Suprapubic skin (tissue), 4 donors: ENCODE results near the gene ALKBH1. TPM values are rescaled to one million over a fixed set of nuclear protein-coding genes. Genes with fewer than 3 reads are reported as not detected.

Experiments
- DNase-seq, 2 donors: peaks; one replicate each; pipeline ENCODE4 v3.0.0-alpha.2; 2019; ENCODE audit warnings: low spot score in 2 of 2
- H3K27ac ChIP-seq: fragments of 200-600 bp; sonication (generic); one replicate; pipeline ENCODE4 v1.5.1; 2019
- H3K27me3 ChIP-seq: fragments of 200-600 bp; sonication (generic); one replicate; pipeline ENCODE4 v1.5.1; 2019
- H3K36me3 ChIP-seq: fragments of 200-600 bp; sonication (generic); one replicate; pipeline ENCODE4 v1.5.1; 2019
- H3K4me1 ChIP-seq: fragments of 200-600 bp; sonication (generic); one replicate; pipeline ENCODE4 v1.5.1; 2019
- H3K4me3 ChIP-seq: fragments of 200-600 bp; sonication (generic); one replicate; pipeline ENCODE4 v1.5.1; 2019; ENCODE audit warnings: mild to moderate bottlenecking
- H3K9me3 ChIP-seq: fragments of 200-600 bp; sonication (generic); one replicate; pipeline ENCODE4 v1.5.1; 2019
- EP300 ChIP-seq: sonication (generic); formaldehyde crosslinking; IDR thresholded peaks from one replicate; pipeline ENCODE4 v1.6.1; 2017; ENCODE audit warnings: antibody characterized with exemption
- POLR2A ChIP-seq, 2 donors: fragments of 450-650 bp; IDR thresholded peaks; one replicate each; pipeline ENCODE4 v1.6.1; 2017; ENCODE audit warnings: antibody characterized with exemption in 2 of 2, mild to moderate bottlenecking in 2 of 2, moderate library complexity in 2 of 2
- POLR2AphosphoS5 ChIP-seq, 3 donors: sonication (generic); formaldehyde crosslinking; IDR thresholded peaks; one replicate each; pipeline ENCODE4 v1.6.1; 2017; ENCODE audit warnings: antibody characterized with exemption in 3 of 3
- WGBS: methylation state at CpG from one replicate; pipeline ENCODE4 v1.1.5; 2018; 5-methylcytosine and 5-hydroxymethylcytosine counted together
- total RNA-seq, 4 donors: library from RNA; depleted of rRNA; stranded (reverse); fragments of >200 nt; gene quantifications; one replicate each; pipeline ENCODE4 v1.1.0, GENCODE V29; 2016
- TF ChIP-seq, protein P1 (sequence below), 2 donors: fragments of 200-600 bp in 1 of 2; fragments of 450-650 bp in 1 of 2; sonication (generic) in 1 of 2; IDR thresholded peaks; one replicate each; pipeline ENCODE4 v1.5.1; 2016 to 2019; ENCODE audit warnings: antibody characterized with exemption in 2 of 2, mild to moderate bottlenecking in 1 of 2, moderate library complexity in 1 of 2

Gene ALKBH1
- total RNA-seq, 4 donors from 2014 or later: 6.4 to 13.4 (median 7.3) TPM

DNA sequence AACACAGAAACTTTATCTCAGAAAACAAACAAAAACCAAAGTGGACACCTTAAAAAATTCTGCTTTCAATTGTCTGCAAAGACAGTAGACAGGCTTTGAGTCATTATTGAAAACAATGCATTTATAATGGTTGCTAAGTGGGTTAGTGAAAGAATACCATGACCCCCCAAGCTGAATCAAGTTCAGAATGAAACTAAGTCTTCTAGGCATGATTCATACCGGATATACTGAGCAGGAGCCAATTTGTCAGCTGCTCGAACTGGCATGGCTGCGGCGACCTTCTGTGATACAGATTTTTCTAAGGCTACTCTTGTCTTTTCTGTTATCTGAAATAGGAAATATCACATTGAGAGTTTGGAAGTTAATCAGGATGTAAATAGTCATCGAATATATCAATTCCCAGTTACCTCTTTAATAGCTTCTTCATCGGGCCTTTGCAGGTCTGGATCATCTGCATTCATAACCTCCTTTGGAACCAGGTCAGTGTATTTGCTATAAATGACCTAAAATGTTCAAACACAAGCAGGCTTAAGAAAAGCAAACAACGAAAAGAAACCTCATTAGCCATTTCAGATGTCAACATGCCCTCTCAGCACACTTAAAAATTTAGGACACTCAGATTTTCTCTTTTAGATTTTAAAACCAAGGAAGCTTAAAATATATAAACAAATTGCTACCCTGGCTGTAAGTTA, 30.9 kb upstream of the ALKBH1 start:
- WGBS: 84% methylated on average over 7 of the region's 7 CpGs
- no peaks in the 10 kb centered on the region for H3K9me3 ChIP-seq
- H3K27ac ChIP-seq: no peak overlapping the region
- no peaks in the 10 kb centered on the region for H3K4me1 ChIP-seq
- TF ChIP-seq POLR2AphosphoS5 (IDR thresholded peaks at IDR 0.05) (no peak), EP300 (no peak), POLR2A (IDR thresholded peaks at IDR 0.05) (no peak)
- TF ChIP-seq, protein P1, sequence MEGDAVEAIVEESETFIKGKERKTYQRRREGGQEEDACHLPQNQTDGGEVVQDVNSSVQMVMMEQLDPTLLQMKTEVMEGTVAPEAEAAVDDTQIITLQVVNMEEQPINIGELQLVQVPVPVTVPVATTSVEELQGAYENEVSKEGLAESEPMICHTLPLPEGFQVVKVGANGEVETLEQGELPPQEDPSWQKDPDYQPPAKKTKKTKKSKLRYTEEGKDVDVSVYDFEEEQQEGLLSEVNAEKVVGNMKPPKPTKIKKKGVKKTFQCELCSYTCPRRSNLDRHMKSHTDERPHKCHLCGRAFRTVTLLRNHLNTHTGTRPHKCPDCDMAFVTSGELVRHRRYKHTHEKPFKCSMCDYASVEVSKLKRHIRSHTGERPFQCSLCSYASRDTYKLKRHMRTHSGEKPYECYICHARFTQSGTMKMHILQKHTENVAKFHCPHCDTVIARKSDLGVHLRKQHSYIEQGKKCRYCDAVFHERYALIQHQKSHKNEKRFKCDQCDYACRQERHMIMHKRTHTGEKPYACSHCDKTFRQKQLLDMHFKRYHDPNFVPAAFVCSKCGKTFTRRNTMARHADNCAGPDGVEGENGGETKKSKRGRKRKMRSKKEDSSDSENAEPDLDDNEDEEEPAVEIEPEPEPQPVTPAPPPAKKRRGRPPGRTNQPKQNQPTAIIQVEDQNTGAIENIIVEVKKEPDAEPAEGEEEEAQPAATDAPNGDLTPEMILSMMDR (IDR thresholded peaks at IDR 0.05): no peak
- H3K4me3 ChIP-seq: no peak overlapping the region
- DNase-seq: no peak
- H3K36me3 ChIP-seq: peaks cover 60% of the 10 kb centered on the region
- no peaks in the 10 kb centered on the region for H3K27me3 ChIP-seq

DNA sequence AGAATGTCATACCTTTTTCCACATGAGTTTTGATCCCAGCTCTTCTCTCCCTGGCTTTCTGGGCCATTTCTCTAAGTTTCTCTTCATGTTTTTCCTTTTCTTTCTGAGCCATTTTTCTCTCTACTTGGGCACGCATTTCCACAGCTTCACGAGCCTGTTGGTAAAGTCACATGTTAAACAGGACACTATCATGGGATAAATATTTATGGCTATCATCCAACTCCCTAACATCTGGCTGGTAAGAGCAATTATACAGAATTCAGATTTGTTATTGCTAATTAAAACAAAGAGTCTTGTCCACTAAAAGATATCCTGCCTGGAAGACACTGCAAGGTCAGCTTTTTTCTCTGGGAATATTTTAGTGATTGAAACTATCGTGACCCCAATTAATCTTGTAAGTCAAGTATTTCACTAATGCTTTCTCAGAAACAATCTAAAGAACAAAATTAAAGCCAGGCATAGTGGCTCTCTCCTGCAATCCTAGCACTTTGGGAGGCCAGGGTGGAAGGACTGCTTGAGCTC, 23.2 kb upstream of the ALKBH1 start:
- no peak overlapping the region for H3K4me3 ChIP-seq
- H3K36me3 ChIP-seq: peaks cover 100% of the 10 kb centered on the region
- no peaks in the 10 kb centered on the region for H3K4me1 ChIP-seq
- H3K27ac ChIP-seq: no peak overlapping the region
- WGBS: 77% methylated on average over 3 of the region's 3 CpGs
- H3K9me3 ChIP-seq: no peaks in the 10 kb centered on the region
- H3K27me3 ChIP-seq: no peaks in the 10 kb centered on the region
- no peak for TF ChIP-seq EP300
- TF ChIP-seq, protein P1 (IDR thresholded peaks at IDR 0.05): no peak
- TF ChIP-seq POLR2AphosphoS5 (IDR thresholded peaks at IDR 0.05): no peak
- no peak for TF ChIP-seq POLR2A (IDR thresholded peaks at IDR 0.05)
- DNase-seq: no peak

DNA sequence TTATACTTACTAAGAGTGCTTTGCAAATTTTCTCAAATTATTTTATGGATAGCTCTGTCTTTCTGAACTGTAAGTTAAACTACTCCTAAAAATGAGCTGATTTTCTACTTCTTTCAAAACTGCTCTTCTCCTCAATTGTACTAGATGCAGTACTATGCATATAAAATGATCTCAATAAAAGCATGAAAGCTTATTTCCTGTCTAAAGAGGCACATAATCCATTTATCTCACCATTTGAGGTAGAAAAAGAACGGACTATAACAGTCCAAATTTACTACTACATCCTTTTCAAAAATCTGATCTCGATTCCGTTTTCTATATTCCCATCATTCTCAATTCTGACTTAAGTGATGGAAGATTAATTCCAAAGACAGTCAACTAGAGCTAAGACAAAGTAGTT, 14.5 kb upstream of the ALKBH1 start:
- H3K4me3 ChIP-seq: no peak overlapping the region
- H3K36me3 ChIP-seq: peaks cover 99% of the 10 kb centered on the region
- no peaks in the 10 kb centered on the region for H3K9me3 ChIP-seq

DNA sequence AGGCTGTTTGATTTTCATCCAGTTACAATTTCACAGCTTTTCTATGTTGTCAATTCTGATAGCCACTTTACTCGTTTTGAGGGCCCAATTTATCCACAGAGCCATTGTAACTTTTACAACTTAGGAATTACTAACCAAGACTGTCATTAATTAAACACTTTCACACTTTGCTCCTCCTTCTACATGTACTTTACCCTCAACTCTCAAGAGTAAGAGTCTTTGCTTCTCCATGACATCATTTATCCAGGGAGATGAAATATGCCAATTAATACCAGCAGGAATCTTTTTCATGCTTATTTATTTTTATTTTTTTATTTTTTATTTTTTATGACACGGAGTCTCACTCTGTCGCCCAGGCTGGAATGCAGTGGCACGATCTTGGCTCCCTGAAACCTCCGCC, 13.6 kb upstream of the ALKBH1 start:
- TF ChIP-seq POLR2A (IDR thresholded peaks at IDR 0.05): no peak
- TF ChIP-seq, protein P1 (IDR thresholded peaks at IDR 0.05): no peak
- no peak for TF ChIP-seq POLR2AphosphoS5 (IDR thresholded peaks at IDR 0.05)
- TF ChIP-seq EP300: no peak
- no peaks in the 10 kb centered on the region for H3K27me3 ChIP-seq
- H3K9me3 ChIP-seq: no peaks in the 10 kb centered on the region
- no peak overlapping the region for H3K4me3 ChIP-seq
- 89% methylated on average over 5 of the region's 5 CpGs for WGBS
- H3K27ac ChIP-seq: no peak overlapping the region
- H3K4me1 ChIP-seq: no peaks in the 10 kb centered on the region
- peaks cover 99% of the 10 kb centered on the region for H3K36me3 ChIP-seq
- DNase-seq: no peak

More for the DNA sequence above, 14.5 kb upstream of the ALKBH1 start:
- H3K27ac ChIP-seq: no peak overlapping the region
- no peaks in the 10 kb centered on the region for H3K27me3 ChIP-seq
- 97% methylated on average over 3 of the region's 3 CpGs for WGBS
- no peak for DNase-seq
- TF ChIP-seq, protein P1 (IDR thresholded peaks at IDR 0.05): no peak
- TF ChIP-seq POLR2A (IDR thresholded peaks at IDR 0.05) (no peak), EP300 (no peak), POLR2AphosphoS5 (IDR thresholded peaks at IDR 0.05) (no peak)
- H3K4me1 ChIP-seq: no peaks in the 10 kb centered on the region

DNA sequence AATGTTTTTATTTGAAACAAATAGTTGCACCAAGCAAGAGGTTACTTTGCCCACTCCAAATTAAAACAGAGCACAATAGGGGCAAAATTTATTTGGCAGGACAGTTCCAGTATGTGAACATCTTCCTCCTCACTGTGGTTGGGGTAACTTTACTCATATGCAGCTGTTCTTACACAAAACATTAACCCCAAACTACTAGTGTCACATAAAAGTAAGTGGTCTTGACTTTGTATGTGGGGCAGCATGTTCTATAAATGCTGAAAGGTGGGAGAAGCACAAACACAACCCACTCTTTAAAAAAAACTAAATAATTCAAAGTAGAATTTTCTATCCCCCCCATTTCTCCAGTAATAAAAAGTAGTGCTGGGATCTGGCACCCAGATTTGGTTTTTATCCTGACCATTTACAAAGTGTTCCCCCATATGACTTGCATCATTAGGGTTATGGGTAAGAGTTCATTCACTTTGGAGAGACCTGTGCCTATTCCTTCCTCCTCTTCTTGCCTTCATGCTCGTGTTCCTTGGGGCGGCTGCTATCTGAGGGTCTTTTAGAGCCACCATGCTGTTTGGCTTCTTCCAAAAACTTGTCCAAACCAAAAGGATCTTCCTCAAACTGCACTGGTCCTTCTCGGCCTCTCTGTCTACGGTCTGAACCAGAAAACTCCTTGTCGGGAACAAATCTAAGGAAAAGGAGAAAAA, 9.9 kb upstream of the ALKBH1 start:
- no peak overlapping the region for H3K4me3 ChIP-seq
- TF ChIP-seq, protein P1 (IDR thresholded peaks at IDR 0.05): no peak
- no peak for TF ChIP-seq POLR2AphosphoS5 (IDR thresholded peaks at IDR 0.05)
- no peak for TF ChIP-seq POLR2A (IDR thresholded peaks at IDR 0.05)
- no peak for TF ChIP-seq EP300
- peaks cover 90% of the 10 kb centered on the region for H3K36me3 ChIP-seq
- no peaks in the 10 kb centered on the region for H3K9me3 ChIP-seq
- WGBS: 85% methylated on average over 5 of the region's 5 CpGs
- no peaks in the 10 kb centered on the region for H3K4me1 ChIP-seq
- H3K27me3 ChIP-seq: no peaks in the 10 kb centered on the region
- no peak overlapping the region for H3K27ac ChIP-seq
- DNase-seq: no peak
